ENCODE results near the gene ABI2. TPM values are rescaled to one million over a fixed set of nuclear protein-coding genes. Genes with fewer than 3 reads are reported as not detected.
"Not testable (repeated sequence)": the region's sequence is repeated elsewhere in the genome, so short reads cannot be mapped to it uniquely, and the experiment has no call there.

ABI2 gene
- total RNA-seq, 1 donor from 2014 or later, result 34.7 TPM

DNA sequence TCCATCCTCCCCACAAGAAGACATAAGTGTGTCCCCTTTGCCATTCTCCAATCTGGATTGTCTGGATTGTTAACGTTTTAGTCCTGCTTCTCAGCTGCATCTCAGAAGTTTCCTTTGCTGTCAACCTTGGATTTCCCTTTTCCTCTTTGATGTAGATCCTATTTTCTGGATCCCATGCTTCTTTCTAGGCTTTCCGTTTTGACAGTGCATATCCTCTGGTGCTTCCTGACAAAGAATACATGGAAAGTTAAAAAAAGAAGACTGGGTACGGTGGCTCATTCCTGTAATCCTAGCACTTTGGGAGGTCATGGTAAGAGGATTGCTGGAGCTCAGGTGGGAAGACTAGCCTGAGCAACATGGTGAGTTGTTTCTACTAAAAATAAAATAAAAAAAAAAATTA, 26.8 kb downstream of the ABI2 start:
- DNase-seq (ENCODE audit: low spot score), result no peak

DNA sequence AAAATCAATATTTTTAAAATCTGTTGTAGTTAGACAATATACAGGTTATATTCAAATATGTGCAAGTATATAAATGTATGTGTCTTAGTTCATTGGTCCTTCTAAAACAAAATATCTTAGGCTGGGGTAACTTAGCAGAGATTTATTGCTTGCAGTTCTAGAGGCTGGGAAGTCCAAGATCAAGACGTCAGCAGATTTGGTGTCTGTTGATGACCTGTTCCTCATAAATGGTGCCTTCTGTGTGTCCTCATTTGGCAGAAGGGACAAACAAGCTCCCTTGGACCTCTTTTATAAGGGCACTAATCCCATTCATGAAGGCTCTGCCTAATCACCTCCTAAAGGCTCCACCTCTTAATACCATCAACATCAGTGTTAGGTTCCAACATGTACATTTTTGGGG, 31.3 kb downstream of the ABI2 start:
- no peak for DNase-seq (ENCODE audit: low spot score)

DNA sequence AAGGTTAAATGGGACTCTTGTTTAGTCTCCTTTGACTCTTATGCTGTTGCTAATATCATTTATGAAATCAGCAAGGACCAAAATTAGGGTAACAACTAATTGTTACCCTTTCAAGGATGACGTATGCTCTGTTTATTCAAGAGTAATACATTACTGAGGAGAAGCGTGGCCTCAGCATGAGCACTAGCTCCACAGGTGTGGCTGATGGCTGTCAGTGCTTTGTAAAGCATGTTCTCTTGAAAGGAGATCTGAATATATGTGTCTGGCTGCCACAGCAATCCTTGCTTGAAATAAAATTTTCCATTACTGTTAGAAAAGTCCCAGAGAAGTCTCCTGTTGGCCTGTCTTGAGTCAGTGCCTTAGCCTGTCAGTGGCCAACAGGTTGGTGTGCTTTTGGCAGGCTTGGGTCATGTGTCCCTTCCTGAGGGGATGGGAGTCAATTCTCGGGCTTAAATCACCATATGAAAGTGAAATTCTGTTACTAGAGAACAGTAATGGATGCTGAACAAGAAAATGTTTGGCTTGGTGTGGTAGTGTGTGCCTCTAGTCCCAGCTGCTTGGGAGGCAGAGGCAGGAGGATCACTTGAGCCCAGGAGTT, 32.7 kb downstream of the ABI2 start:
- DNase-seq (ENCODE audit: low spot score), result no peak

DNA sequence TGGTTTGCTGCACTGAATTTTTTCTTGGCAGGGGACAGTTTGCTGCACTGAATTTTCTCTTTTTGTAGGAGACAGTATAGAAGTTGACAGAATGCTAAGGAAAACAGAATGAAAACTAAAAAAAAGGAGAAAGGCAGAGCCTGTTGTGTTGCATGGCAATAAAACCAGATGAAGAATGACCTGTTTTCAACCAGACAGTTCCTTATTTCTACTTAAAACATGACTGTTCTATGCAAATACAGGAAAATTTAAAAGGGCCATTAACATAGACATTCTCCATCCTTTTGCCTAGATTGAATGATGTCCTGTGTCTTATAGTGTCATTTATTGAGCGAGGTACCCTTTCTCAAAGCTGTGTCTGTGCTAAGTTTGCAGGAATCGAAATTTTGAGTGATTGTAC, 33.3 kb downstream of the ABI2 start:
- no peak for DNase-seq (ENCODE audit: low spot score)

DNA sequence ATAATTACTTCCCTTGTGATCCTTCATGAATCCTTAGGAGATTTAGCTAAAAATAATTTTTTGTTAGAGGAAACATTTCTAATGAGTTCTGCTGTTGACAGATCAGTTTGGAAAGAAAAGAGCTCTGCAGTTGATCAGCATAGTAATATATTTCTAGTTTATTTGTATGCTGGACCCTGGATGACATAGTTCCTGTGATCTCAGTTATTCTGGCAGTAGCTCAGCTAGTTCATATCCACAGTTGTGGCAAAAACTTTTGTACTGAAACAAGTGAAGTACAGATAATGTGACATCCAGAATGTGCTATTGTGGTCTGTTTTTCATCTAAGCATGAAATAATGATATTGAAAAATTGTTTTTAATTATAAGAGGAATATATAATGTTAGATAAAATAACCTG, 33.7 kb downstream of the ABI2 start:
- peak; percentile 8 for DNase-seq (ENCODE audit: low spot score)

DNA sequence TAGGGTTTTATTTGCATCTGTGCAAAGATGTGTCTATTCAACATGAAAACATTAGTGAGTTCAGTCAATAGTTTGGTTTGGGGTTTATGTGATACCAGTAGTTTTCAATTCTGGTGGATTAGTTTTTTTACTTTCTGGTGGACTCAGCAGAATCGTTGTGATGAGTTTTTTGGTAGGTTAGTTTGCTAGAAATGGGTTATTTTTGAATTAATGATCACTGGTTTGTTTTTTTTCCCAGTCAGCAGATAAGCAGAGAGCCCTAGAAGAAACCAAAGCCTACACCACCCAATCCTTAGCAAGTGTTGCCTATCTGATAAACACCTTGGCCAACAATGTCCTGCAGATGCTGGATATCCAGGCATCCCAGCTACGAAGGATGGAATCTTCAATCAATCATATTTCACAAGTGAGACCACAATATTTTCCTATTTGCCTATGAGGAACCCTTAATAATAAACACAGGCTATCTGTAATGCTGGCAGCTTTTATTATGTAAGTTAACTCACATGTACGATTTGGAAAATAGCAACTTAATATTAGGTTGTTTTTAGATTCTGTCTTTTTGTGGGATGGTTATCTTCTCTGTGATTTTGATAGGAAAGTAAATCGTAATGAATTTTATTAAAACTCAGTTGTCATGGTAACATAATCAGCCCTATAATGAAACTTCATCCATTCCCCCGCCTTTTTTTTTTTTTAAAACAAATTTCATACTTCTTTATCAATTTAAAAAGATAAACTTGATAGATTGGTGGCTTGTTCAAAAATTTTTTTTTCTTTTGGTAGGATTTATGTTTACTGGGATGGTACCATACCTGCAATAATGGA, 38.7 kb downstream of the ABI2 start:
- no peak for DNase-seq (ENCODE audit: low spot score)

DNA sequence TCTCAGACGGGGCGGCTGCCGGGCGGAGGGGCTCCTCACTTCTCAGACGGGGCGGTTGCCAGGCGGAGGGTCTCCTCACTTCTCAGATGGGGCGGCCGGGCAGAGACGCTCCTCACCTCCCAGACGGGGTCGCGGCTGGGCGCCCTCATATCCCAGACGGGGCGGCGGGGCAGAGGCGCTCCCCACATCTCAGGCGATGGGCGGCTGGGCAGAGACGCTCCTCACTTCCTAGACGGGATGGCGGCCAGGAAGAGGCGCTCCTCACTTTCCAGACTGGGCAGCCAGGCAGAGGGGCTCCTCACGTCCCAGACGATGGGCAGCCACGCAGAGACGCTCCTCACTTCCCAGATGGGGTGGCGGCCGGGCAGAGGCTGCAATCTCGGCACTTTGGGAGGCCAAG, 44.5 kb downstream of the ABI2 start:
- not testable (repeated sequence) for DNase-seq (ENCODE audit: low spot score)

DNA sequence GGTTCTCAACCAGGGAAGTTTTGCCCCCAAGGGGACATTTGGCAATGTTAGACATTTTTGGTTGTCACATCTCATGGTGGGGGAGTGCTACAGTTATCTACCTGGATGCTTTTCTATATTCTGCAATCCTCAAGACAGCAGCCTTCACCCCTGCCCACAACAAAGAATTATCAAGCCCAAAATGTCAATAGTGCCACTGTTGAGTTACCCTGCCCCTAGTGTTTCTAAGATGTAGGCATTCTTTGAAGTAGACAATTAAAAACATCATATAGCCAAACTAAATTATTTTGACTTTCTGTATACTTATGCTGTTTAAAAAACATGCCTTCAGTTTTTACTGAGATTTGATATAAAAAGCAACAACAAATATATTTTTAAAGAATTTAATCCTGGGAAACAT, 48.0 kb downstream of the ABI2 start:
- no peak for DNase-seq (ENCODE audit: low spot score)

DNA sequence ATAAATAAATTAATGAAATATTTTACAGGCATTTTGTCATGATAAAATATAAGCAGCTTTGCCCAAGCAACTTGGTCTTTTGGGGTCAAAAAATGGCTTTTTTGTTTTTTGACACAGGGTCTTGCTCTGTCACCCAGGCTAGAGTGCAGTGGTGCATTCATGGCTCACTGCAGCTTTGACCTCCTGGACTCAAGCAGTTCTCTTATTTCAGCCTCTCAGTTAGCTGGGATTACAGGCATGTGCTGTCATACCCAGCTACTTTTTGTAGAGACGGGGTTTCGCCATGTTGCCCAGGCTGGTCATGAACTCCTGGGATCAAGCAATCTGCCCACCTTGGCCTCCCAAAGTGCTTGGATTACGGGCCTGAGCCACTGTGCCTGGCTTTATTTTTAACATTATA, 51.0 kb downstream of the ABI2 start:
- DNase-seq (ENCODE audit: low spot score), result no peak

DNA sequence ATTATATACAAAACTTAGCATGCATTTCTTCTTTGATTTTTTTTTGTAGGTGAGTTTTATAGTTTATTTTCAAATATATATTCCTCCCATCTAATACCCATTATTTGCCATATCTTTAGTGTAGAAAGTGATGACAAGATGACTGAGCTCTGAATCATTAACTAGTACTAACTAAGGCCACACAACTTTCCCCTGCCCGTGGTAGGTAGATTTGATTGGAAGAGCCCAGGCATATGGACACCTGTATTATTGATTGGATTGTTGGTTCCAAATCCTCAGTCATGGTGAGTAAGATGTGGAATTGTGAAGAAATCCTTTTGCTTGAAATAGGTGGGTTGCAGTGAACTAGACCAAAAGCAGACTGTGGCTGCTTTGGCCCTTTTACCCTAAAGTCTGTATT, 54.8 kb downstream of the ABI2 start:
- DNase-seq (ENCODE audit: low spot score), result no peak

DNA sequence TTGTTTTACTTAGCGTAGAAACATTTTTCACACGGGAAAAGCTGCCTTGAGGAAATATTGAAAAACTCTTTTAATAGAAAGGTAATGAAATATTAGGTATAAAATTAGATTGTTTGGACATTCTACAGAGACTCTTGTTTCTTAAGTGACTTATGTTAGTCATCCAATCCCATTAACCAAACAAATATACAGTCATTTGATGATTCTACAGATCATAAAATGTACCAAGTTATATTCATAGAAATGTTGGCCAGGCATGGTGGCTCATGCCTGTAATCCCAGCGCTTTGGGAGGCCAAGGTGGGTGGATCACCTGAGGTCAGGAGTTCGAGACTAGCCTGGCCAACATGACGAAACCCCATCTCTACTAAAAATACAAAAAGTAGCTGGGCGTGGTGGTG, 60.0 kb downstream of the ABI2 start:
- not testable (repeated sequence) for DNase-seq (ENCODE audit: low spot score)

DNA sequence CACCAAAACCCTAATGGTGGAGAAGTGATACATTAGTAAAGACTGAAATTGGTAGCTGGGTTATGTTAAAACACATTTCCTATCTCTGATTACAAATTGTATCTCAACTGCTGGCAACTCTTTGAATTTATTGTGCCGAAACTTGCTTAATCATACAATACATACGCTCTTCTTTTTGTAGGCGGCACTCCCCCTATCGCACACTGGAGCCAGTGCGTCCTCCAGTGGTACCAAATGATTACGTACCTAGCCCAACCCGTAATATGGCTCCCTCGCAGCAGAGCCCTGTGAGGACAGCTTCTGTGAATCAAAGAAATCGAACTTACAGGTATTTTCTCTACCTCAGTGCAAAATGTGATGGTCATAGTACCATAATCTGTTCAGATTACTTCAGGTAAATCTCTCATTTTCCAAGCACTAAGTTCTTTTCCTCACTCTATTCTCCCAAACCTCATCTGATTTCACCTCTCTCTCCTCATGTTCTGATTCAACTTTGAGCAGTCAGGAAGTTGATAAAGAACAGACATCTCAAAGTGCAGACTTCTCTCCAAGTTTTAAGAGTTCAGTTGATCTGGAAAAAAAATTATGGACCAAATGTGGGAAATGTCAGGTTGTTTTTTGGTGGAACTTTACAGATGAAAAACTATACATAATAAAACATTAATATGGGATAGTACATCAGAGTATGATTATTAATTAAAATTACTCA, 66.5 kb downstream of the ABI2 start:
- peak; percentile 45 for DNase-seq (ENCODE audit: low spot score)

DNA sequence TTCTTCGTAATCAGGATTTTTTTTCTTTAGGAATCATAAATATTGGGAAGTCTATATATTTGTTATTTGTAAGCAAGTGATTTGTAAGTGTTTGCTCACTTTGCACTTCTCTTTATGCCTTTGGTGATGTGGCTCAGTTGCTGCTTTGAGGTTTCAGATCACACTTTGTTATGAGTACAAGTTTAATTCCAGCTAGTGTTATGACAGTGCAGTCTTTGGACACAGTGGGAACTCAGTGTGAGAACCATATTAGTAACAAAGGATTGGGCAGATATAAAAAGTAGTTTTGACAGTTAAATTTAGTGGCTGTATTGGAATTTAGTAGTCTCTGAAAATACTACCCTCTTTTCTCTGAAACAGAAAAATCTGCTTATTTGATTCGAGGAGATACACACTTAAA, 67.7 kb downstream of the ABI2 start:
- no peak for DNase-seq (ENCODE audit: low spot score)

DNA sequence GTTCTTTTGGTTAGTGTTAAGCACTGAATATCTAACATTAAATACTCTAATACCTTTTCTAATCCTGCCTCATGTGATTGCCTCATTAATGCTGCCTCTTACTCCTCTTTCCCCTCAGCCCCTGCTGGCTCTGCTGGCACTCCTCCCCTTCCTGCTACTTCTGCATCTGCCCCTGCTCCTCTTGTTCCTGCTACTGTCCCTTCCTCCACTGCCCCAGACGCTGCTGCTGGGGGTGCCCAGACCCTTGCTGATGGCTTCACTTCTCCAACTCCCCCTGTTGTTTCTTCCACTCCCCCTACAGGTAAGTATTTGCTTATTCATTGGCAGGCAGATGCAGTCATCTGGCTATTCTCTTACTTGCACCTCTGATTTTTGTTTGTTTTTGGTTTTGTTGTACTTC, 68.5 kb downstream of the ABI2 start:
- no peak for DNase-seq (ENCODE audit: low spot score)

DNA sequence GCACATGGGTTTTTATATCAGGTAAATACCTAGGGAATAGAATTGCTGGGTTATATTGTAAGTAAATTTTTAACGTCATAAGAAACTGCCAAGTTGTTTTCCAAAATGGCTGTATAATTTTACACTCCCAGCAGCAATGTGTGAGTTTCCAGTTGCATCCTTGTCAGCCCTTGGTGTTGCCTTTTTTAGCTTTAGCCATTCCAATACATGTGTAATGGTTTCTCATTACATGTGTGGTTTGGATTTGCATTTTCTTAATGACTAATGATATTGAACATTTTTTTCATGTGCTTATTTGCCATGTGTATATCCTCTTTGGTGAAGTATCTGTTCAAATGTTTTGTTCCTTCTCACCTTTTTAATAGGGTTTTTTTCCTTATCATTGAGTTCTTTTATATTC, 70.8 kb downstream of the ABI2 start:
- no peak for DNase-seq (ENCODE audit: low spot score)

DNA sequence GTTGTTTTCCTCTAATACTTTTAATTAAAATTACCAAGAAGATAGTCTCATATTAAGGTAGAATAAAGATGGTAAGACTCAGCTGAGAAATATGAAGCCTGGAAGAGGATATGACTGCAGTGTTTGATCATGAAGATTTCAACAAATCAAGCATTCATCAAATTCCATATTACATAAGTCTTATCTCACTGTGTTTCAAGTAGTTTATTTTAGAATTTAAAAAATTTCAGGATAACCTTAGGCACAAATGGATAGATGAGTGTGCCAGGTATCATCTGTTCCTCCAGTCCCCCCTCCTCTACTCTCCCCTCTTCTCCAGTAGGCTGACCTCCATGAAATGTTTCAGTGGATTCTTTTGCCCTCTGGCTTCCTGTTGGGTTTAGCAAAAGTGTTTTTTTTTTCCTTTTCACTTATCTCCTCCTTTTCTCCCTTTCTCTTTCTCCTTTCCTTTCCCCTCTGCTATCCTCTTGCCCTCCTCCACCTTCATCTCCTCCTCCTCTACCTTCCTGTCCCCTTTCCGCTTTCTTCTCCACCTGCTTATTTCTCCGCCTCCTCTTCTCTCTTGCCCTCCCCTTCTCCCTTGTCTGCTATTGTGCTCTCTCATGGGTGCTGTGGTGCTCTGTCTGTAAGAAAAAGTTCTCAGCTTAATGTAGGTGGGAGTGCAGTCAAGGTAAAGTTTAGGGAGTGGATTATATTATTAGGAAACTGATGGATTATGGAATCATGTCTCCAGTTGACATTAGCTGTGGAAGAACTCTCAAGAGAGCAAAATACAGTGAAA, 72.8 kb downstream of the ABI2 start:
- DNase-seq (ENCODE audit: low spot score), result no peak

DNA sequence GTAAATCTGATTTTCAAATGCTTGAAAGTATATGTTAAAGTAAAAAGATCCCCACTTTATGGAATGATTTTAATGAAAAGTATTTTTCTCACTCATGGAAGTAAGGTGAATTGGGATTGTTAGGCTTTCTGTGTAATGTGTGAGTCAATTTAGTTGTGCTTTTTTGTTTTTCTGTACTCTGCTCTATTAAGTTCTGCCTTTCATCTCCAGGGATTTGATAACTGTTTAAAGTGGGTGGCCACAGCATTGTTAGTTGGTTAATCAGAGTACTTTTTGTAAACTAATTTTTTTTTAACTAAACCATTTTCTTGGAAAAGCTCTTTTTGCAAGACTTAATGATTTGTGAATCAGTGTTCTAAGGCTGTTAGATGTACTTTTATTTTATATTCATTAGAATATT, 76.8 kb downstream of the ABI2 start:
- no peak for DNase-seq (ENCODE audit: low spot score)

DNA sequence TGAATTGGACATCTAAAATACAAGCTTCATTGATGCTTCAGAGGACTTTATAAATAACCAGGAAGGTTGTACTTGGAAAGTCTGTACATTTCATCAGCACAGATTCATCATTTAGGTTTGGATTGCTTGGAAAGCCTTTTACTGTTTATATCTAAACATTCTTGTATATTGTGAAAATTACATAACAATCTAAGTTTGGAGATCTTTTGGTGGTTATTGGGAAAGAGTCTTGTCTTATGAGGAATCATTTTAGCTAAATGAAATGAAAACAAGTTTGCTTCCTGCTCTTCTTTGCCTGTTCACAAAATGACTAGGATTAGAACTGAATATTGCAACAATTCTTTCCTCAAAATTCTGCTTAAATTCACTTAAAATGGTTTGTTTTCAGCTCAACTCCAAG, 79.3 kb downstream of the ABI2 start:
- no peak for DNase-seq (ENCODE audit: low spot score)

DNA sequence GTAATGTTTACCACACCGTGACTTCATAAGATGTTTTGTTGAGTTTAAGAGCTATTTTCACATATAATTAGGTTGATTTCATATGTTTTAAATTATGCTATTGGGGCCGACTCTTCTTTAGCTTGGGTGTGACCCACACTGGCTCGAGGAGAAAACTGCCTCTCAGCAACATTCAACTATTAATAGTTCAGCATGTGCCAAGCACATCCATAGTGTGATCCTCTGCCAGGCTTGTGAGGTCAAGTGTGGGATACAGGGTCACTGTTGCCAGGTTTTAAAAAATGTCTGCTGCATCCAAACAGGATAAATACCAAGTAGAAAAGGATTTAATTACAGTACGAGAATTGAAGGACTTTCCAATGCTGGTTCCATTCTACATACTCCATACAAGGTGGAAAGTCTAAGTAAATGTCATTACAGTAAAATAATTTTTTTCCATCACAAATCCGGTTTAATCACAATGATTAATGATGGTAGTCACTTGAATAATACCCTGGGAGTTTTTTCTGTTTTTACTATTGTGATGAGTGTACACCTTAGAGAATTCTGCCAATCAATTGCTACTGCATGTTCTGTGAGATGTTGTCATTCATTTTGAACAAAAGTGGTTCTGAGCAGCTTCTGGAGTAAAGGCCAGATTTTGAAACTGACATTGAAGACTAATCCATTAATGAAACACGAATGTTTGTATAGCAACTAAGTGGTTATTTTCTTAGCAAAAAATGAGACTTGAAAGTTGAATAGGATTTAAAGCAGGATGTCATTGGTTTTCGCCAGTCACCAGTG, 84.5 kb downstream of the ABI2 start:
- no peak for DNase-seq (ENCODE audit: low spot score)

DNA sequence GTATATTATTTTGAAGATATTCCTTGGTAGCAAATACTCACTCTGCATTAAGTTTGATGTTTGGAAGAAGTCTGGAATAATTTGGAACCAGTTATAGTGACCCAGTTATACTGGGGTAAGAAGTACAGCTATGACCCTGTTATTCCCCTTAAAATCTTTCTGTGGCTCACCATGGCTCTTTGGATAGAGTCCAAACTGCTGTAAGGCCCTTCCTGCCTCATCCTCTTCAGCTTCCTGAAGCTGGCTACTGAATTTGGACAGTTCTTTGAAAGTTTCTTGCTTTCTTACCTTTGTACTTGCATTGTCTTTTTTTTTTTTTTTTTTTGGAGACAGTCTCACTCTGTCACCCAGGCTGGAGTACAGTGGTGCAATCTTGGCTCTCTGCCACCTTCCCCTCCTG, 85.6 kb downstream of the ABI2 start:
- no peak for DNase-seq (ENCODE audit: low spot score)

DNA sequence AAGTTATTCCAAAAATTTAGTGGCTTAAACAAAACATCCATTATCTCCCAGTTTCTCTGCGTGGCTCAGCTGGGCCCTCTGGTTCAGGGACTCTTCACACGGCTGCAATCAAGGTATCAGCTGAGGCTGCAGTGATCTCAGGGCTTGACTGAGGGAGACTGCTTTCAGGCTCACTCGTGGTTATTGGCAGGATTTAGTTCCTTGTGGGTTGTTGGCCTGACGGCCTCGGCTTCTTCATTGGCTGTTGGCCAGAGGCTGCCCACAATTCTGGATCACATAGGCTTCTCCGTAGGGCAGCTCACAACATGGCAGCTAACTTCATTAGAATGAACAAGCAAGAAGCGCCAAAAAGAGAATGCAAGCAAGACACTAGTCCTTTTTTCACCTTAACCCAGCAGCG, 90.1 kb downstream of the ABI2 start:
- DNase-seq (ENCODE audit: low spot score), result no peak

Data from umbilical cord (tissue), 2 donors.